ENCODE results near the gene ACAA1. TPM values are rescaled to one million over a fixed set of nuclear protein-coding genes. Genes with fewer than 3 reads are reported as not detected.

The ACAA1 gene
- total and polyA plus RNA-seq, 2 of the 4 experiments (the other 2 are of a cell fraction) = 30.8 to 62.4 TPM

GRCh38 chr3:38131621-38132369 lies 5.1 kb downstream of the ACAA1 start:
- Histone ChIP-seq H2BK20ac (ENCODE audit: low read depth, low read length) (no peak overlapping the region), H3K4me3 (ENCODE audit: insufficient read depth, low read depth, low read length) (no peak overlapping the region), H2AK9ac (replicated peaks; ENCODE audit: low read depth, low read length, poor library complexity) (peak overlapping the region; percentile 82), H2AFZ (replicated peaks; ENCODE audit: low read length, poor library complexity) (no peak overlapping the region), H4K5ac (ENCODE audit: low read depth, low read length) (no peak overlapping the region), H2BK15ac (ENCODE audit: low read depth, low read length) (no peak overlapping the region), H3K4me2 (ENCODE audit: low read depth, low read length) (no peak overlapping the region), H3K56ac (ENCODE audit: extremely low read depth, insufficient read depth, low read length) (no peak overlapping the region), H2BK120ac (ENCODE audit: low read depth, low read length) (no peak overlapping the region), H2AK5ac (ENCODE audit: low read depth, low read length) (no peak overlapping the region), H4K20me1 (ENCODE audit: insufficient read depth, low read length) (0 out of 2 replicates have a peak, but pooled peaks cover 5% of the 10 kb centered on the region), H3K14ac (replicated peaks; ENCODE audit: low read depth, low read length) (no peak overlapping the region), H3K27me3 (ENCODE audit: control insufficient read depth, insufficient read depth, low read length) (no peaks in the 10 kb centered on the region), H4K8ac (ENCODE audit: low read depth in 2 of 2, low read length in 2 of 2) (no peak overlapping the region), H3K36me3 (ENCODE audit: control insufficient read depth, insufficient read depth, low read length) (peaks cover 58% of the 10 kb centered on the region), H4K91ac (ENCODE audit: insufficient read depth, low read depth, low read length) (no peak overlapping the region), H3K9me3 (ENCODE audit: control insufficient read depth, insufficient read depth, low read length) (no peaks in the 10 kb centered on the region), H3K79me1 (ENCODE audit: low read depth in 1 of 2, low read length in 2 of 2) (peaks cover 13 to 55% of the 10 kb centered on the region in 2 experiments), H3K23ac (ENCODE audit: low read depth, low read length) (no peak overlapping the region), H3K9me1 (ENCODE audit: insufficient read depth, low read length) (0 out of 2 replicates have a peak, but pooled peaks cover 4% of the 10 kb centered on the region), H3K4me1 (ENCODE audit: control insufficient read depth, insufficient read depth, low read length) (no peaks in the 10 kb centered on the region), H3K27ac (ENCODE audit: insufficient read depth, low read length) (no peak overlapping the region), H2BK5ac (ENCODE audit: low read depth, low read length, poor library complexity, severe bottlenecking) (no peak overlapping the region), H3K18ac (ENCODE audit: low read depth, low read length) (no peak overlapping the region), H3K9ac (ENCODE audit: low read depth, low read length) (no peak overlapping the region), H3K4ac (ENCODE audit: low read depth, low read length) (no peak overlapping the region)
- BruUV-seq (replicated peaks) = no TSS peak
- ATAC-seq (ENCODE audit: low read depth) (peak; percentile 64), DNase-seq (peak; percentile 31)
- in situ Hi-C loops (cut with MboI; ENCODE audit: low sequenced_read_pairs) (loop anchor here (10.0 kb wide), 1 partner anchor 353 kb away; no protein-coding TSS in a partner anchor), dilution Hi-C loops (cut with HindIII; ENCODE audit: low sequenced_read_pairs, unreplicated experiment) (no loop called here), intact Hi-C loops (cut with micrococcal nuclease) (no loop called here)
- TF ChIP-seq RAD21 (IDR thresholded peaks at IDR 0.05; ENCODE audit: low read length) = peak; percentile 64
- TF ChIP-seq CTCF (conservative IDR thresholded peaks at IDR 0.05; ENCODE audit: low read depth, low read length) = peak; percentile 61
- TF ChIP-seq CHD1 (IDR thresholded peaks at IDR 0.05; ENCODE audit: low read depth, low read length) = no peak
- TF ChIP-seq, protein P1, sequence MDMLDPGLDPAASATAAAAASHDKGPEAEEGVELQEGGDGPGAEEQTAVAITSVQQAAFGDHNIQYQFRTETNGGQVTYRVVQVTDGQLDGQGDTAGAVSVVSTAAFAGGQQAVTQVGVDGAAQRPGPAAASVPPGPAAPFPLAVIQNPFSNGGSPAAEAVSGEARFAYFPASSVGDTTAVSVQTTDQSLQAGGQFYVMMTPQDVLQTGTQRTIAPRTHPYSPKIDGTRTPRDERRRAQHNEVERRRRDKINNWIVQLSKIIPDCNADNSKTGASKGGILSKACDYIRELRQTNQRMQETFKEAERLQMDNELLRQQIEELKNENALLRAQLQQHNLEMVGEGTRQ (IDR thresholded peaks at IDR 0.05; ENCODE audit: low read depth, low read length) = no peak
- TF ChIP-seq SMC3 (IDR thresholded peaks at IDR 0.05; ENCODE audit: low read depth, low read length) = peak; percentile 55
- ChIA-PET CTCF (interaction anchor here (0.6 to 1.1 kb wide), 2 partner anchors 102 to 166 kb away, joined by 4 to 7 read pairs; no protein-coding TSS in a partner anchor), POLR2A (ENCODE audit: unreplicated experiment) (no interaction called here)
- no CpG with 5 or more reads among the region's 6 CpGs for WGBS, 2 experiments (ENCODE audit: extremely low coverage in 2 of 2, insufficient read length in 1 of 2)
